Measurements from ENCODE around the gene CST11.
"Not testable (repeated sequence)": the region's sequence is repeated elsewhere in the genome, so short reads cannot be mapped to it uniquely, and the experiment has no call there.

The CST11 gene, protein sequence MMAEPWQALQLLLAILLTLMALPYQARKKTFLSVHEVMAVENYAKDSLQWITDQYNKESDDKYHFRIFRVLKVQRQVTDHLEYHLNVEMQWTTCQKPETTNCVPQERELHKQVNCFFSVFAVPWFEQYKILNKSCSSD

DNA sequence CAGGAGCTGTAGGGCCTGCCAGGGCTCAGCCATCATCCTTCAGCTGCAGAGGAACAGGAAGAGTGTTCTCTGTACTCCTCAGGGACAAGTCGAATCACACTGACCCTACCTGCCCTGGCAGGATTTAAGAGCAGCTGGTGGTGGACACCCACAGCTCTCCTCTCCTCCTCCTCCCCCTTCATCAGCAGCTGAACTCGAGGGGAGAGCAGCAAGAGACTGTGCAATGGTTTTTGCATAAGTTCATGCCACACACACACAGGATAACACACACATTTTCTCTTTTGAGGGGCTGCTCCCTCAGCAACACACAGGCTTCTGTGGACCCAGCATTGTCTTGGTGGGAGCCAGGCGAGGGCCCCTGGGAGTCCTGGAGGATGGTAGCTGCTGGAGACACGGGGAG lies at the start of gene CST11:
TSS of gene CST11 (minus strand) at position 101 of the 400 bp plus-strand sequence. CDS start at position 36, 65 bp downstream.
- DNase-seq (ENCODE audit: low spot score), result no peak

DNA sequence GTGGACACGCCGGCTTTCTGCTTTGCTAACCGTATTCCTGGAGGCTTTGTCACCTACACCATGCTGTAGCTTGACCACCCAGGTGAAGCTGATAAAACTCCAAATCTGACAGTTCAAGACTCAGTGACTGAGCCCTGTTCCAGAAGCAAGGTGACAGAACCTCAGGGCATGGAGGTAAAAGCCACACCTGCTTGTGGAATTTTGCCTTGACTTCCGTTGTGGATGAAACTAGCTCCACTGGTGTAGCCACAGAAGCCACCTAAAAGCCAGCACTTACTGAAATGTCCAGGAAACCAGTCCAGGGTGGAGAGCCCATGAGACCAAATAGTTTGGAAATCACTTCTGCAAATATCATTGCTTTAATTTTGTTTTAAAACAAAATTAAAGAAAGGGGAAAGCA lies 49.2 kb upstream of the CST11 start:
- no peak for DNase-seq (ENCODE audit: low spot score)

DNA sequence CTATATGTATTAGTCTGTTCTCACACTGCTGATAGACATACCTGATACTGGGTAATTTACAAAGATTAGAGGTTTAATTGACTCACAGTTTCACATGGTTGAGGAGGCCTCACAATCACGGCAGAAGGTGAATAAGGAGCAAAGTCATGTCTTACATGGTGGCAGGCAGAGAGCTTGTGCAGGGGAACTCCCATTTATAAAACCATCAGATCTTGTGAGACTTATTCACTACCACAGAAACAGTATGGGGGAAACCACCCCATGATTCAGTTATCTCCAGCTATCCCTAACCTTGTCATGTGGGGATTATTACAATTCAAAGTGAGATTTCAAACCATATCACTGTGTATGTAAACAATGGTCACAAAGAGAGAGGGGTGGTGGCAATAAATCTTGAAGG lies 44.9 kb upstream of the CST11 start:
- no peak for DNase-seq (ENCODE audit: low spot score)

DNA sequence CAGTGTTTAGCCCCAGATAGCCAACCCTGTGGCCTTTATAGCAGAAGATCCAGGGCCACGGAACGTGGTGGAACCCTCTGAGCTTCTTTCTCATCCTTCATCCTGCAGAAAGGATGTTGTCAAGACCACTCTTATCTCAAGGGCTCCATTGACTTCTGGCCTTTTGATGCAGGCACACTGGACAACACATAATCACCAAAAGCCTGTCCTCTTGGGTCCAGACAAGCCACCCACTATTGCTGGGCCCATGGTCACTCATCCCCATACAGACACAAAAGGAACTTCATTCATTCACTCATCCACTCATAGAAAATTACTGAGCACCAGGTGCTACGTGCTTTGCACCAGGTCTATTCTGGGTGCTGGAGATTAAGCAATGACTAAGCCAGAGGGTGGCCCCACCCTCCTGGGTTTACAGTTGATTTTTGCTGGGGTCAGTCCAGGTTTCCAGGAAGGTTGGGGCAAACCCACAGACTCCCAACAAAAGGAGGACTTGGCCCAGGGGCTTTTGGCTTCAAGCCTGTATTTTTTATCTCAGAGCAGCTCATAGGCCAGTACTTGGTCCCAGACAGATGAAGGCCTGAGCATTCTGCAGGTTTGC lies 40.6 kb upstream of the CST11 start:
- DNase-seq (ENCODE audit: low spot score), result no peak

DNA sequence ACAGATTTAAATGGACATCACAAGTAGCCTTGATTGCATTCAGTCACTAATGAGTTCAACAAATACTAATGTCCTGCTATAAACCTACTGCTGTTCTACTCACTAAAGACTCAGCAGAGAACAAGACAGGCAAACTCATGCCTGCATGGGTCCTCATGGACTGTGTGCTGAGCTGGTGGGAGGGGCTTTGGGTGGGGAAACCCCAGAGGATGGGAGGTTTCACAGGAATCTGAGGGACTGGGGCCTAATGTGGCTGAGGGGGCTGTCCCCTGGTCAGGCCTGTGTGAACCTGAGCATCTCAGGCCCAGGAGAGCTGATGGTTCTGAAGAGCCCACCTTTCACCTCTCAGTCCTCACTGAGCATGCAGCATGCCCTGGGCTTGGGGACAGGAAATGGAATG lies 39.6 kb upstream of the CST11 start:
- DNase-seq (ENCODE audit: low spot score), result no peak

DNA sequence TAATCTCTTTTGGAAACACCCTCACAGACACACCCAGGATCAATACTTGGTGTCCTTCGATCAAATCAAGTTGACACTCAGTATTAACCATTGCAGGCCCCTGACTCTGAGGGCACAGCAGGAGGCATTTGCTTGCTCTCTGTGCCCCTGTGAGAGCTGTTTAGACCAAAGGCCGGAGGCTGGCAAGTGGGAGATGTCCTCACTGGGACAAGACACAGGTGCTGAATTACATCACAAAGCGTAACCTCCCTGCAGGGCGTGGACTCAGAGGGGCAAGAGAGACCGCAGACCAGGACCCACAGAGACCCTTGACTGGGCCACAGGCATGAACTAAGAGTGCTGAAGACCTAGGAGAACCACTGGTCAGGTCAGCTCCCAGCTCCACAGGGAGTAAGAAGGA lies 38.1 kb upstream of the CST11 start, which contains the start of gene CST8:
TSS of gene CST8 (plus strand) at position 301 of the 400 bp plus-strand sequence. CDS start 551 bp downstream, outside the sequence.
- no peak for DNase-seq (ENCODE audit: low spot score)

DNA sequence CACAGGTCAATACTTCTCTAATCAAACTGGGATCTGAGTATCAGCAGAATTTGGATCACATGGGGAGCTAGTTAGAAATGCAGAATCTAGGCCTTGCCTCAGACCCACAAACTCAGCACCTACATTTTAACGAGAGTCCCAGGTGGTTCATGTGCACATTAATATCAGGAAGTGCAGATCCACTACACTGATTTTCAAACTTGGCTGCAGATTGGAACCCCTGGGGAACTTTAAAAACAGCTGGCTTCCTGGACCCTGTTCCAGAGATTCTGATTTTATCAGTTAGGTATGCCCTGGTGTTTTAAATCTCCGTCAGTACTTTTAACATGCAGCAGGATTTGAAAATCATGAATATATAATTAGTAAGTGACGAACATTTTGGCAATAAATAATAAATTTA lies 36.3 kb upstream of the CST11 start:
- DNase-seq (ENCODE audit: low spot score), result no peak

DNA sequence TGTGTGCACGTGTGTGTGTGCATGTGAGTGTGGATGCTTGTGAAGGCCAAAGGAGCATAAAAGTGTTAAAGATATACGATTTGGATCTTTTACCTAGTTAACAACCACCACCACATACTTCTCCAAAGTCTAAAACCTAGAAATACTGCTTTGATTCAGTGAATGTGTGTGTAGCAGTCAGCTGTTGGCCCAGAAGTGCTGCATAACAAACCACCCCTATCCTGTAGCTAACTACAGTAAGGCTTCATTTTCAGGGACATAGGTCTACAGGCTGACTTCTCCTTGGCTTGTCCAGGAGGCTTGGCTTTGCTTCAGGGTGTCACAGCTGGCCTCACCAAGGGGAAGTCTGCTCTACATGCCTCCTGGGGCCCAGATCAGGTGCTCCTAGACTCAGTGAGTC lies 35.8 kb upstream of the CST11 start:
- DNase-seq (ENCODE audit: low spot score), result no peak

DNA sequence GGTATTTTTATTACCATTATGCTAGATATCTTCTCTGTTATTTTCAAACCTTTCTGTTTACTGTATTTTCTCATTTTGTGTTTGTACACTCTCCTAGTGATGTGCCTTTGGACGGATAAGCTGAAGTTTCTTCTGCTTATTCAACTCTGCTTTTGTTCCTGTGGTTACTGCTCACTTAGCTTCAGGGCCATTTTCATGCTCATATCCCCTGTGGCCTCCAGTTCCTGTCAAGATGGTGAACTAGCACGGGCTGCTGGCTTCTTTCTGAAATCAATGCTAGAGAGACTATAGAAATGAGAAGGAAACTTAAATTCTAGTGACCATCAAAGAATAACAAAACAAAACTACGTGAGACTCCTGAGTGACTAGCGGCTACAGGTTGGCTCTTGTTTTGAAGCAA lies 31.4 kb upstream of the CST11 start:
- DNase-seq (ENCODE audit: low spot score), result no peak

DNA sequence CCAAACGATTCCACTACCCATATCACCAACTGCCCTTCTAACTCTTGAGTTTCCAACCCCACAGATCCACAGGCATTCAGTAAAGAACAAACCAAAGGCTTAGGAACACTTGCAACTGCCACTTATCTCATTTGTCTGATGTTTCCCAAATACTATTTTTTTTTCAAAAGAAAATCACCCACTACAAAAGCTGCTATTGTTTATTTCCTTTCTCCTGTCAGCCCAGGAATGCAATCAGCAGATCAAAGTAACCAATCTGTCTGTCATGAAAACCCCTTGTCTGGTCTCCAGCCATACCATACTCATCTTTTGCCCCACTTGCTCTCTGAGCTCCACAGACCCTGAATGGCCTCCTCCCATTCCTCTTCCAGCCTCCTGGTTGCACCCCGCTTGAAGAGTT lies 29.5 kb upstream of the CST11 start:
- DNase-seq (ENCODE audit: low spot score), result no peak

DNA sequence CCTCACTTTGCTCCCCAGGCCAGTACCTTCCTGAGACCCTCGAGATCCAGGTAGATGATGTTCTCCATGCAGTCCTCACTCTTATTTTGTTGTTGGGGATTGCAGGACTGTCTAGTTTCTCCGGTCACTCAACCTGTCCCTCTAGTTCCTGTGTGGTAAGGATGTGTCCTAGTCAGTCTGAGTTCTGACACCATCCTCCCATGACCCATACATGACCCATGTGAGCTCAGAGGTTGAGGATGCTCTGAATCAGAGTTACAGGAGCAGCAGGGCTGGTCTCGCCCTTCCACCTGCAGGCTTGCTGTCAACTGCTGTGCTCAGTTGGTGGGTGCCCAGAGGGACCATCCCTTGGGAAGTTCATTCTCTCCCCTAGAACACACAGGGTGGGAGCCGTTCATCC lies 26.4 kb upstream of the CST11 start:
- no peak for DNase-seq (ENCODE audit: low spot score)

DNA sequence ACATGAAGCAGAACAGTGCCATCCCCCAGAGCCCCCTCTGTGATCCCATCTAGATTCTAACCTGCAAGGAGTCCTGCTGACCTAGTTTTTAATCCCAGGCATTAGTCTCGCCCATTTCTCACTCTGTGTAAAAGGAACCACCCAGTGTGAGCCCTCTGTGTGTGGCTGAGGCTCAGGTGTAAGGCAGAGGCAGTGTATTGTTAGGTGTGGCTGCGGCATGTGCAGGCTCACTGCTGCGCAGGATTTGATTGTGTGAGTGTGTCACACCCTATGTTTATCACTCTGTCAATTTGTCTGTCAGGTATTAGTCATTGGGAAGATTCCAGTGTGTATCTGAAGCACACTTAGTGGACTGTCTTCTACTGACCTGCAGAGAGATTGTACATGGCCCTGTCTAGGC lies 24.5 kb upstream of the CST11 start:
- no peak for DNase-seq (ENCODE audit: low spot score)

DNA sequence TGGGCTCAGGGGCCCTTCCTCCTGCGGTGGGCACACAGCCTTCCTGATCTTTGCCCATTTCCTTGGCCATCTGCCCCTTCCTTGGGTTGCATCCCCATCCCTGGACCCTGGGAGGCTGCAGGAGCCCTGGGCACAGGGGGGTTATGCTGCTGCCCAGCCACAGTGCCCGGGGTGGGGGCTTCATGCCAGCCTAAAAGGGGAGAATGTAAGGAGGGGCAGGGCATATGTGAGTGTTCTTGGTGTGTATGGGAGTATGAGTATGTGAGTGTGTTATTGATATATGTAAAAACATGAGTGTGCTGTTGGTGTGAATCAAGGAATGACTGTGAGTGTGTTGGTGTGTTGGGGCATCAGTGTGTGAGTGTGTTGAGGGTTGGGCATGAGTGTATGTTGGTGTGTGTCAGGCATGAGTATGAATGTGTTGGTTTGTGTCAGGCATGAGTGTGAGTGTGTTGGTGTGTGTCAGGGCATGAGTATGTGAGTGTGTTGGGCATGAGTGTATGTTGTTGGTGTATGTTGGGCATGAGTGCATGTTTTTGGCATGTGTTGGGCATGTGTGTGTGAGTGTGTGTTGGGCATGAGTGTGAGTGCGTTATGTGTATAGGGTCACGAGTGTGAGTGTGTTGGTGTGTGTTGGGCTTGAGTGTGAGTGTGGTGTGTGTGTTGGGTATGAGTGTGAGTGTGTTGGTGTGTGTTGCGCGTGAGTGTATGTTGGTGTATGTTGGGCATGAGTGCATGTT lies 23.5 kb upstream of the CST11 start:
- no peak for DNase-seq (ENCODE audit: low spot score)

DNA sequence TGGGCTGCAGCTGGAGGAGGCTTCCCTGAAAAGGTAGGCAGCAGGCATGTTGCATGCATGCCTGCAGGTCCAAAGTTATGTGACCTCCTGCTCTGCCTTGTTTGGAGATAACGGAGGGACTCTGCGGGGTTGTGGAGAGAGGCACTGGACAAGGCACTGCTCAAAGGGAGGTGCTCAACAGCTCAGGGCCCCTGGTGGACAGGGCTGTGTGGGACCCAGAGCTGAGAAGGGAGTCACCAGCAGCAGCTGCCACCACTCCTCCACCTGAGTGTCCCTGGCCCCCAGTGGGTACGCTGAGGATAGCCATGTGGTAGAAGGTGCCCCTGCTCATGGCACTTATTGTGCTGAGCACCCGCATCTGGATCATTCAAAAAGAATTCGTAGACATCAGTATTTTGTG lies 22.7 kb upstream of the CST11 start:
- DNase-seq (ENCODE audit: low spot score), result no peak

DNA sequence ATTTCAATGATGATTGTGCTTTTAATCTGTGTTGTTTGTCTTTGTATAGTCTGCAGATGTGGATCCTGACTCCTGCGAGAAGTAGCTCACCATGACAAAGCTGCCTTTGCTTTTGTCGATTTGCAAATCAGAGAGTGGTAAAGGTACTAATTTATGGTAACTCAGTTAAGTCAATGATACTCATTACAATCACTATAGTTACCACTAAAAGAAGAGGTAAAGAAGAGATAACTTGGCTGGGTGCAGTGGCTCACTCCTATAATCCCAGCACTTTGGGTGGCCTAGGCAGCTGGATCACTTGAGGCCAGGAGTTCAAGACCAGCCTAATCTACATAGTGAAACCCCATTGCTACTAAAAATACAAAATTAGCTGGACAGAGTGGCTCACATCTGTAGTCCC lies 20.6 kb upstream of the CST11 start:
- DNase-seq (ENCODE audit: low spot score), result not testable (repeated sequence)

DNA sequence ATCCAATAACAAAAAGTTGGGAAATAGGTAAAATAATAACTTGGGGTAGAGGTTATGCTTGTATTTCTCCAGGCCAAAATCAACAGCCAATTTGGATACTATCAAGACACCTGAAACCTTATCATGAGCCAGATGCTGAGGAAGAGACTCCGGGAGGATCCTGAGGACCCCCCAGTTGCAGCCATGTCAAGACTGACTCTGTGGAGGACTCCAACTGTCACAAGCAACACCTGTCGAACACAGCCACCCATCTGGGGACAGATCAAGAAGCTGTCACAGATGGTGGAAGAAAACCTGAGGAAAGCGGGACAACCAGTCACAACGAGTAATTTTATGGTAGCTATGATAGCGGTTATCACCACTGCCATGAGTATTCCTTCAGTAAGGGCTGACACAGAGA lies 19.6 kb upstream of the CST11 start:
- not testable (repeated sequence) for DNase-seq (ENCODE audit: low spot score)

DNA sequence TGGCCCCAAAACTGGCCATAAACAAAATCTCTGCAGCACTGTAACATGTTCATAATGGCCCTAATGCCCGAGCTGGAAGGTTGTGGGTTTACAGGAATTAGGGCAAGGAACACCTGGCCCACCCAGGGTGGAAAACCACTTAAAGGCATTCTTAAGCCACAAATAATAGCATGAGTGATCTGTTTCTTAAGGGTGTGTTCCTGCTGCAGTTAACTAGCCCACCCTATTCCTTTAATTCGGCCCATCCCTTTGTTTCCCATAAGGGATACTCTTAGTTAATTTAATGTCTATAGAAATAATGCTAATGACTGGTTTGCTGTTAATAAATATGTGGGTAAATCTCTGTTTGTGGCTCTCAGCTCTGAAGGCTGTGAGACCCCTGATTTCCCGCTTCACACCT lies 14.3 kb upstream of the CST11 start:
- DNase-seq (ENCODE audit: low spot score), result not testable (repeated sequence)

DNA sequence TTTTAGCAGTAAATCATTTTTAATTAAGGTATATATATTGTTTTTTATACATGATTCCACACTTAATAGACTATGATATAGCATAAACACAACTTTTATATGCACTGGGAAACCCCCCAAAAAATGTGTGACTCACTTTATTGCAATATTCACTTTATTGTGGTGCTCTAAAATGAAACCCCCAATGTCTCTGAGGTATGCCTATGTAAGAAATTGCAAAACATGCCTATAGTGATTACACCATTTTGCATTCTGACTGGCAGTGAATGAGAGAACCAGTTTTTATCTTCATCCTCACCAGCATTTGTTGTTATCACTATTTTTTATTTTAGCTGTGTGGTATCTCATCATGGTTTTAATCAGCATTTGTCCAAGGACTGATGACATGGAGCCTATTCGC lies 8.5 kb upstream of the CST11 start:
- DNase-seq (ENCODE audit: low spot score), result no peak

DNA sequence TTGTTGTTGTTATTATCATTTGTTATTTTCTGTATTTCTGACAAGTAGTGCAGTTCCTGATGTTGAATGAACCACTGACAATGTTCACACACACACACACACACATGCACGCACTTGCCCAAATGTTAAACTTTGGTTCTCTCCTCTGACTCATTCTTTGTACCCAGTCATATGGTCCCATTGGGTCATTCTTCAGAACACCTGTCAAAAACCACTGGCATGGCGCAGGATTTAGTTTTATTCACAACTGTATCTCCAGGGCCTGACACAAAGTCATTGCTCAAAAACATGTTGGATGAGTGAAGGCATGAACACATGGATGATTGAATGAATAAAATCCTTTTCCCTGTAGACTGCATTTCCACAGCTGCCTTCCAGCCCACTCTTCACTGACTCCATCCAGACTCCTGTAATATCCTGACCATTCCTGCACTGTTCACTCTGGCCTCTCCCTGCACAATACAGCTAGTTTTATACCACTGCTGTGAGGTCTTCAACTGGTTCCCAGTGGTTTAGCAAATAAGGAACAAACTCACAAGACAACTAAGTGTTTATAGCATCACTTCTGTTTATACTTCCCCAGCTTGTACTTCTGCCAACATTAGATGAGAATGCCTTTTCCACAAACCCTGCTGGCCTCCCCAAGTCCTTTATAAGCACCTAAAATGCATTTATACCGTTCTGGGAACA lies 6.9 kb upstream of the CST11 start:
- DNase-seq (ENCODE audit: low spot score), result no peak

DNA sequence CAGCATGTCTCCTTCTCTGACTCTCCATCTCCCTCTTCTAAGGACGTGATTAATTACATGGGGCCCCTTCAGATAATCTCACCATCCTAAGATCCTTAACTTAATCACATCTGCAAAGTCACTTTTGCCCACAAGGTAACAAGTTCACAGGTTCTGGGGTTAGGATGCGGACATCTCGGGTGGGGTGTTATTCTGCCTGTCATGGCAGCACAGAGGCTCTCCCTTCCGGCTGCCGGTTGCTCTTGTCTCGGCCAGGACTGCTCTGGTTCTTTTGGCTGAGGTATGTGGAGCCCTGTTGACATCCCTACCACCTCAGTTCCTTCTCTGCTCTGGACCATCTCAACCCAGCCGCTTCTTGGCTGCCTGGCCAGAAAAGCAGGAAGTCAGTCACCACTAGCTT lies 4.2 kb upstream of the CST11 start:
- no peak for DNase-seq (ENCODE audit: low spot score)

DNA sequence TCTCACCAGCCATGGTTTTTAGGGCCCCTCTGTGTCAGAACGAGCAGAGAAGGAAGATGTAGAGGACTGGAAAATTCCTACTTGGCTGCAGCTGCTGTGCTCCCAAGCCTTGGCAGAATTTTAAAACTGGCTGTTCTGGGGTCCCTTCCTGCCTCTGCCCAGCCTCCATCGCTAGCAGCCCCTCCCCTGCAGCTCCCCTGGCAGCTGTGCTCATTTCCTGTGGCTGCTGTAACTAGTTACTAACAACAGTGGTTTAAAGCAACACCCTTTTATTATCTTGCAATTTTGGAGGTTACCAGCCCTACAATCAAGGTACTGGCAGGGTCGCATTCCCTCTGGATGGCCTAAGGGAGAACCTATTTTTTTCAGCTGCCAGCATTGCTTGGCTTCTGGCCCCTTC lies 3.7 kb upstream of the CST11 start:
- DNase-seq (ENCODE audit: low spot score), result no peak

DNA sequence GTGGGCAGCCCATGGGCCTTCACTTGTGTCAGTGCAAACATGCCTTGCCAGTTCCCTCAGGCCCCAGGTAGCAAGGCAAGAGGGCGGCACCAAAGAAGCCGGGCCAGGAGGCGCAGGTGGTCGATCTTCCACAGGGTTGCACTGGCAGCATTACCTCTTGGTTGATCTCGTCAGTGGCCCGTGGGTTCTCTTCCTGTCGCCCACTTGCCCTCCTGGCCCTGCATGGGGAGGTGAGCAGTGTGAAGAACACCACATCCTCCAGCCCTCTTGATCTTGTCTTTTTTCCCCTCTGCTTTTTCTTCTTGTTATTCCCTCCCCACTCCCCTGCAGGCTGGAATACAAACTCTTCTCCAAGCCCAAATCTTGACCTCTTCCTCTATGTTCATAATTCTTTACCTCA lies 3.0 kb upstream of the CST11 start:
- DNase-seq (ENCODE audit: low spot score), result no peak

DNA sequence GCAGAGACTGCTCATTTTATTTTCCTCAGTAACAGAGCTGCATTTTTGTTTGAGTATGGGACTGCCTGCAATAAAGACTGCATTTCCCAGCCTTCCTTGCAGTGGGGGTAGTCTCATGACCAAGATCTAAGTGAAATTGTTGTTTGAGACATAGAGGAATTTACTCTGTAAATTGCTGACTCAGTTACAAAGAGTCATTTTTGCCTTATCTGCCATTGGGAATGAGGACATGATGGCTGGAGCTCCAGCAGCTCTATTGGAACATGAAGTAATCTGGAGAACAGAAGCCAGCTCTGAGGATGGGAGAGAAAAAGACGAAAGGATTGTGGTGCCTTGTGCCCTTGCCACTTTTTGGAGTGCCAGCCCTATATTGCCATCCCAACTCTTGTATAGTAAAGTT lies 2.1 kb upstream of the CST11 start:
- no peak for DNase-seq (ENCODE audit: low spot score)
